SH-SY5Y (cell line): Measurements from ENCODE around the gene HM13.

ENCODE experiments used
- GATA2 ChIP-seq: IDR thresholded peaks from 2 replicates; pipeline ENCODE4 v1.6.1; 2011; ENCODE audit warnings: mild to moderate bottlenecking, low read depth, low read length
- GATA3 ChIP-seq: IDR thresholded peaks from 2 replicates; pipeline ENCODE4 v1.6.1; 2011; ENCODE audit warnings: low read depth, mild to moderate bottlenecking, low read length, moderate library complexity

GRCh38 chr20:31549513-31549880, 35.3 kb downstream of the HM13 start:
- TF ChIP-seq GATA2 (no peak), GATA3 (no peak)
